MM.1S (cell line): ENCODE results near the gene HIBCH.

Experiments used
- DNase-seq: peaks from one replicate; pipeline ENCODE4 v3.0.0-alpha.2; 2015
- H2AFZ ChIP-seq: fragments of 300-600 bp; sonication (generic); 2 replicates; pipeline ENCODE4 v1.6.0; 2016; ENCODE audit warnings: antibody characterized with exemption, low read length
- H3F3A ChIP-seq: fragments of 300-600 bp; sonication (generic); 2 replicates; pipeline ENCODE4 v1.6.1; 2016; ENCODE audit warnings: mild to moderate bottlenecking, antibody characterized with exemption, low read length, moderate library complexity, mixed read lengths; ENCODE audit not compliant: insufficient read depth
- H3K27ac ChIP-seq: fragments of 300-600 bp; sonication (generic); 2 replicates; pipeline ENCODE4 v1.5.1; 2016; ENCODE audit warnings: mild to moderate bottlenecking, low read length
- H3K27me3 ChIP-seq: fragments of 300-600 bp; sonication (generic); replicated peaks from 2 replicates; pipeline ENCODE4 v1.6.0; 2016; ENCODE audit warnings: low read length; ENCODE audit not compliant: insufficient read depth
- H3K36me3 ChIP-seq: fragments of 300-600 bp; sonication (generic); replicated peaks from 2 replicates; pipeline ENCODE4 v1.6.1; 2016; ENCODE audit warnings: mild to moderate bottlenecking, low read length, mixed read lengths; ENCODE audit not compliant: insufficient read depth
- H3K4me1 ChIP-seq: fragments of 300-600 bp; sonication (generic); 2 replicates; pipeline ENCODE4 v1.6.1; 2016; ENCODE audit warnings: low read length, mixed read lengths
- H3K4me2 ChIP-seq: fragments of 300-600 bp; sonication (generic); 2 replicates; pipeline ENCODE4 v1.6.0; 2016; ENCODE audit warnings: low read depth, low read length
- H3K4me3 ChIP-seq: fragments of 300-600 bp; sonication (generic); 2 replicates; pipeline ENCODE4 v1.5.1; 2016; ENCODE audit warnings: low read length, mixed read lengths
- H3K79me2 ChIP-seq: fragments of 300-600 bp; sonication (generic); 2 replicates; pipeline ENCODE4 v1.6.1; 2016; ENCODE audit warnings: mixed run types, low read length, mixed read lengths
- H3K9ac ChIP-seq: fragments of 300-600 bp; sonication (generic); 2 replicates; pipeline ENCODE4 v1.6.1; 2016; ENCODE audit warnings: low read length, mixed read lengths
- H3K9me2 ChIP-seq: fragments of 300-600 bp; sonication (generic); replicated peaks from 2 replicates; pipeline ENCODE4 v1.6.1; 2016; ENCODE audit warnings: mild to moderate bottlenecking, low read length, mixed read lengths; ENCODE audit not compliant: insufficient read depth
- H3K9me3 ChIP-seq: fragments of 300-600 bp; sonication (generic); replicated peaks from 2 replicates; pipeline ENCODE4 v1.6.1; 2016; ENCODE audit warnings: mild to moderate bottlenecking, low read length, mixed read lengths; ENCODE audit not compliant: insufficient read depth
- H4K20me1 ChIP-seq: fragments of 300-600 bp; sonication (generic); 2 replicates; pipeline ENCODE4 v1.6.1; 2016; ENCODE audit warnings: mild to moderate bottlenecking, low read length, moderate library complexity, mixed read lengths; ENCODE audit not compliant: insufficient read depth
- EZH2 ChIP-seq: fragments of 300-600 bp; sonication (generic); optimal IDR thresholded peaks from 2 replicates; pipeline ENCODE3; 2017; ENCODE audit warnings: low read depth, mild to moderate bottlenecking, antibody characterized with exemption, low read length, mixed read lengths
- EZH2phosphoT487 ChIP-seq: fragments of 300-600 bp; sonication (generic); IDR thresholded peaks from 2 replicates; pipeline ENCODE4 v1.6.1; 2018; ENCODE audit warnings: antibody characterized with exemption, low read length
- TF ChIP-seq, protein P1 (sequence below): fragments of 300-600 bp; sonication (generic); IDR thresholded peaks from 2 replicates; pipeline ENCODE4 v1.5.1; 2016; ENCODE audit warnings: antibody characterized with exemption, low read length, mixed read lengths

Gene HIBCH

DNA sequence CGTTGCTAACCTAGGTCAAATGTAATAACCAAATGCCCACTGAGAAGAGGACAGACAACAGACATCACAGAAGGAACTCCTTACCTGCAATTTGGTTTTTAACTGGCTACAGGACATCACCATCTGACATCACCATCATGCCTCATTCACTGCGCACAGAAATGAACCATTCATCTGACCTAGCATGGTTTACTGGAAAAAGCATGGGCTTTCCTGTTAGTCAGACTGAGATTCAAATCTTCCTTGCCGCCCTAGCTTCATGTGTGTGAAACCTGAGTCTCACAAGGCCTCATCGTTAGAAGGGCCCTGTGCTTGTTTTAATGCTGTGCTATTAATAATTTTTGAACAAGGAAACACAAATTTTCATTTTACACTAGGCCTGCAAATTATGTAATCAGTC lies 1.1 kb upstream of the HIBCH start:
- H3K4me3 ChIP-seq = peak overlapping the region; percentile 88
- H3K4me2 ChIP-seq = peak overlapping the region; percentile 58
- peaks cover 16% of the 10 kb centered on the region; the same call in 1 of the 2 replicates for H3F3A ChIP-seq
- no peak overlapping the region for H3K9ac ChIP-seq
- H3K9me3 ChIP-seq = no peaks in the 10 kb centered on the region
- H3K36me3 ChIP-seq = no peaks in the 10 kb centered on the region
- H3K79me2 ChIP-seq = peaks cover 28% of the 10 kb centered on the region
- H3K9me2 ChIP-seq = no peaks in the 10 kb centered on the region
- H2AFZ ChIP-seq = peak overlapping the region; percentile 95
- no peak overlapping the region; the same call in 1 of the 2 replicates for H3K27ac ChIP-seq
- H4K20me1 ChIP-seq = no peaks in the 10 kb centered on the region
- no peak for TF ChIP-seq EZH2
- no peak for TF ChIP-seq EZH2phosphoT487
- TF ChIP-seq, protein P1, sequence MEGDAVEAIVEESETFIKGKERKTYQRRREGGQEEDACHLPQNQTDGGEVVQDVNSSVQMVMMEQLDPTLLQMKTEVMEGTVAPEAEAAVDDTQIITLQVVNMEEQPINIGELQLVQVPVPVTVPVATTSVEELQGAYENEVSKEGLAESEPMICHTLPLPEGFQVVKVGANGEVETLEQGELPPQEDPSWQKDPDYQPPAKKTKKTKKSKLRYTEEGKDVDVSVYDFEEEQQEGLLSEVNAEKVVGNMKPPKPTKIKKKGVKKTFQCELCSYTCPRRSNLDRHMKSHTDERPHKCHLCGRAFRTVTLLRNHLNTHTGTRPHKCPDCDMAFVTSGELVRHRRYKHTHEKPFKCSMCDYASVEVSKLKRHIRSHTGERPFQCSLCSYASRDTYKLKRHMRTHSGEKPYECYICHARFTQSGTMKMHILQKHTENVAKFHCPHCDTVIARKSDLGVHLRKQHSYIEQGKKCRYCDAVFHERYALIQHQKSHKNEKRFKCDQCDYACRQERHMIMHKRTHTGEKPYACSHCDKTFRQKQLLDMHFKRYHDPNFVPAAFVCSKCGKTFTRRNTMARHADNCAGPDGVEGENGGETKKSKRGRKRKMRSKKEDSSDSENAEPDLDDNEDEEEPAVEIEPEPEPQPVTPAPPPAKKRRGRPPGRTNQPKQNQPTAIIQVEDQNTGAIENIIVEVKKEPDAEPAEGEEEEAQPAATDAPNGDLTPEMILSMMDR = no peak
- H3K4me1 ChIP-seq = peaks cover 23% of the 10 kb centered on the region
- DNase-seq = no peak
- no peaks in the 10 kb centered on the region for H3K27me3 ChIP-seq

DNA sequence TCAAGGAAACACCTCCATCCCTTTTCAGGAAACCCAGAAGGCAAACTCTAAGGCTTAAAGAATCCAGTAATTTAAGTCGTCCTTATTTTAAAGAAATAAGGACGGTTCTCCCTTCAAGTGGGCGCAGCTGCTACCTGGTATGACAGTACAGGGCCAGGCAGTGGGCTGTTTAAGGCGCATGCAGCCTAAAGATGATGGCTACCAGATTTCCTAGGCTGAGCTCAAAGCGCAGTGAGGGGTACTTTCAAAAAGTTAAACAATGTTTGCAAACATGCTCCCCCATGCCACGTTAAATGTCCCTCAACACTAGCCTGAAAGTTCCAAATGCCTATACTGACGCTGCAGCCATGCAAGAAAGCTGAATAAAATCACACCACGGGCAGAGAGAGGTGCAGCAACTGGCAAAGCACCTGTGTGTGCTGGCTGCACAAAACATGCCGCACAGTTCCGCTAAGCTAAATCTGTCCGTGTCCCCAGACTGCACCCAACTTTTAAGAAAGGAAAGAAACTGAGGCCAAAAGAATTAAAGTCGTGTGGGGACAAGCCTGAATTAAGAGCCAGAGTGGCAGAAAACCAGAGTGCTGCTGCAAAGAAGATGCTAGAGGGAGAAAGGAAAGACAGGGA lies 583 bp downstream of the HIBCH start:
- Histone ChIP-seq H3F3A (peaks cover 16% of the 10 kb centered on the region; the same call in 1 of the 2 replicates), H4K20me1 (no peaks in the 10 kb centered on the region), H3K9ac (peak overlapping the region; percentile 57; the same call in 1 of the 2 replicates), H3K27me3 (no peaks in the 10 kb centered on the region), H3K9me3 (no peaks in the 10 kb centered on the region), H3K36me3 (no peaks in the 10 kb centered on the region), H3K79me2 (peaks cover 34% of the 10 kb centered on the region), H3K27ac (peak overlapping the region; percentile 47; the same call in 1 of the 2 replicates), H3K4me1 (peaks cover 28% of the 10 kb centered on the region), H2AFZ (peak overlapping the region; percentile 95), H3K4me2 (peak overlapping the region; percentile 58), H3K4me3 (peak overlapping the region; percentile 88), H3K9me2 (no peaks in the 10 kb centered on the region)
- peak; percentile 41 for DNase-seq
- TF ChIP-seq, protein P1 = no peak
- TF ChIP-seq EZH2 = no peak
- no peak for TF ChIP-seq EZH2phosphoT487

DNA sequence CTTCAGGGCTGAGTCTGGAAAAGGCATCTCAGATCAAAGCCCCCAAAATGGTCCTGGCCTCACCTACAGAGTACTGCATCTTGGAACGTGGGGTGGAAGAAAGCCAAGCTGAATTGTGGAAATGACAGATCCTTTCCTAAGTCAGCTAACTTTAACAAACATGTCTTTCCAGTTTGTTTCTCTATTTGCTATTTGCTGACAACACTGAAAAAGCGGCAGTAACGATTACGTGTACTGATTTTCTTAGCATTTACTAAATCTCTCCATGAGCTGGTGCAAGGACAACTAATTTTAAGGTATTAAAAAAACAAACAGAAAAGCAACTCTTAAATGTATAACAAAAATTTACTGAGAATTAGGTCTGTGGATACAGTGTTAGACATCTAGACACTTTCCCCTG lies 1.1 kb downstream of the HIBCH start:
- no peaks in the 10 kb centered on the region for H3K9me2 ChIP-seq
- H3K4me1 ChIP-seq = peaks cover 28% of the 10 kb centered on the region
- H3K27ac ChIP-seq = peak overlapping the region; percentile 47; the same call in 1 of the 2 replicates
- H3K9me3 ChIP-seq = no peaks in the 10 kb centered on the region
- H4K20me1 ChIP-seq = no peaks in the 10 kb centered on the region
- peak overlapping the region; percentile 58 for H3K4me2 ChIP-seq
- no peaks in the 10 kb centered on the region for H3K27me3 ChIP-seq
- H3K36me3 ChIP-seq = no peaks in the 10 kb centered on the region
- H3F3A ChIP-seq = peaks cover 16% of the 10 kb centered on the region; the same call in 1 of the 2 replicates
- TF ChIP-seq EZH2 = no peak
- TF ChIP-seq EZH2phosphoT487 = no peak
- TF ChIP-seq, protein P1 = no peak
- H3K4me3 ChIP-seq = peak overlapping the region; percentile 88
- H3K79me2 ChIP-seq = peaks cover 39% of the 10 kb centered on the region
- peak overlapping the region; percentile 57; the same call in 1 of the 2 replicates for H3K9ac ChIP-seq
- no peak for DNase-seq
- H2AFZ ChIP-seq = peak overlapping the region; percentile 95; the same call in 1 of the 2 replicates
